Body of pancreas (tissue), 4 donors: Measurements from ENCODE around the gene GSK3B.

ENCODE experiments used
- CTCF ChIP-seq, 7 experiments: fragments of 450-650 bp in 4 of 7; fragments of 200-600 bp in 3 of 7; sonication (generic) in 3 of 7; IDR thresholded peaks; one replicate each; pipeline ENCODE4 v1.5.1; 2016 to 2019; ENCODE audit warnings: antibody characterized with exemption in 7 of 7
- POLR2A ChIP-seq, 3 donors: fragments of 450-650 bp; IDR thresholded peaks; one replicate each; pipeline ENCODE4 v1.6.1; 2016; ENCODE audit warnings: antibody characterized with exemption in 3 of 3, mild to moderate bottlenecking in 2 of 3

- TF ChIP-seq CTCF (IDR thresholded peaks at IDR 0.05), result no peak
- TF ChIP-seq POLR2A (IDR thresholded peaks at IDR 0.05), result no peak
Measured at GRCh38 chr3:119955972-119956371, 138.3 kb downstream of the GSK3B start.
